ENCODE data around the gene MYOZ2. TPM values are rescaled to one million over a fixed set of nuclear protein-coding genes. Genes with fewer than 3 reads are reported as not detected.

MYOZ2 gene
- total and polyA plus RNA-seq, 2 donors (not counting 3 experiments of a cell fraction or from before 2014, with no cell fraction given): 0.11 to 0.13 TPM

- Histone ChIP-seq H3K9me3 (replicated peaks; ENCODE audit: control insufficient read depth, insufficient read depth, low read length) (no peaks in the 10 kb centered on the region), H4K20me1 (replicated peaks; ENCODE audit: control insufficient read depth, extremely low read depth, insufficient read depth, low read length) (peaks cover 2% of the 10 kb centered on the region), H3K4me1 (ENCODE audit: control insufficient read depth, extremely low read depth, insufficient read depth, low read length) (peaks cover 15% of the 10 kb centered on the region), H3K27ac (ENCODE audit: insufficient read depth, low read depth, low read length) (no peak overlapping the region), H3K9me1 (replicated peaks; ENCODE audit: control insufficient read depth, extremely low read depth, insufficient read depth, low read length) (no peaks in the 10 kb centered on the region), H2AFZ (ENCODE audit: low read depth, low read length) (no peak overlapping the region), H3K4me2 (ENCODE audit: insufficient read depth, low read length) (no peak overlapping the region), H3K9ac (replicated peaks; ENCODE audit: extremely low read depth, insufficient read depth, low read length) (no peak overlapping the region), H3K4me3 (replicated peaks in 1 of 3; ENCODE audit: insufficient read depth in 1 of 3, low read depth in 1 of 3, low read length in 3 of 3) (no peak overlapping the region), H3K79me2 (ENCODE audit: control insufficient read depth, insufficient read depth, low read length) (peaks cover 54% of the 10 kb centered on the region), H3K27me3 (ENCODE audit: control insufficient read depth in 2 of 2, insufficient read depth in 2 of 2, low read length in 2 of 2) (no peaks in the 10 kb centered on the region), H3K36me3 (ENCODE audit: control insufficient read depth in 2 of 2, extremely low read depth in 1 of 2, insufficient read depth in 2 of 2, low read length in 2 of 2) (peaks cover 8 to 16% of the 10 kb centered on the region in 2 experiments)
- CTCF ChIA-PET: interaction anchor here (0.9 to 1.7 kb wide), 2 partner anchors 134 to 179 kb away, joined by 3 to 5 read pairs; no protein-coding TSS in a partner anchor
- no peak for TF ChIP-seq POLR2A (IDR thresholded peaks at IDR 0.05; ENCODE audit: low read depth, low read length)
- TF ChIP-seq JUN (IDR thresholded peaks at IDR 0.05; ENCODE audit: borderline replicate concordance, insufficient read depth, insufficient read length, low read depth): no peak
- TF ChIP-seq MAX (IDR thresholded peaks at IDR 0.05; ENCODE audit: insufficient read depth, insufficient read length): no peak
- TF ChIP-seq, protein P1, sequence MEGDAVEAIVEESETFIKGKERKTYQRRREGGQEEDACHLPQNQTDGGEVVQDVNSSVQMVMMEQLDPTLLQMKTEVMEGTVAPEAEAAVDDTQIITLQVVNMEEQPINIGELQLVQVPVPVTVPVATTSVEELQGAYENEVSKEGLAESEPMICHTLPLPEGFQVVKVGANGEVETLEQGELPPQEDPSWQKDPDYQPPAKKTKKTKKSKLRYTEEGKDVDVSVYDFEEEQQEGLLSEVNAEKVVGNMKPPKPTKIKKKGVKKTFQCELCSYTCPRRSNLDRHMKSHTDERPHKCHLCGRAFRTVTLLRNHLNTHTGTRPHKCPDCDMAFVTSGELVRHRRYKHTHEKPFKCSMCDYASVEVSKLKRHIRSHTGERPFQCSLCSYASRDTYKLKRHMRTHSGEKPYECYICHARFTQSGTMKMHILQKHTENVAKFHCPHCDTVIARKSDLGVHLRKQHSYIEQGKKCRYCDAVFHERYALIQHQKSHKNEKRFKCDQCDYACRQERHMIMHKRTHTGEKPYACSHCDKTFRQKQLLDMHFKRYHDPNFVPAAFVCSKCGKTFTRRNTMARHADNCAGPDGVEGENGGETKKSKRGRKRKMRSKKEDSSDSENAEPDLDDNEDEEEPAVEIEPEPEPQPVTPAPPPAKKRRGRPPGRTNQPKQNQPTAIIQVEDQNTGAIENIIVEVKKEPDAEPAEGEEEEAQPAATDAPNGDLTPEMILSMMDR (IDR thresholded peaks at IDR 0.05; ENCODE audit: extremely low read depth in 1 of 2, insufficient read depth in 1 of 2, low read depth in 1 of 2, low read length in 2 of 2): no peak
- no peak for TF ChIP-seq POLR2AphosphoS5 (IDR thresholded peaks at IDR 0.05; ENCODE audit: insufficient read depth, low read depth, low read length)
- no peak for TF ChIP-seq GATA2 (IDR thresholded peaks at IDR 0.05; ENCODE audit: insufficient read depth, insufficient read length, low read depth, low read length)
- TF ChIP-seq MYC (IDR thresholded peaks at IDR 0.05; ENCODE audit: low read depth, low read length): no peak
- TF ChIP-seq FOS (IDR thresholded peaks at IDR 0.05; ENCODE audit: borderline replicate concordance, insufficient read depth, low read length): no peak
- no peak for TF ChIP-seq EZH2 (IDR thresholded peaks at IDR 0.05; ENCODE audit: borderline replicate concordance, low read depth, low read length, severe bottlenecking)
- dilution Hi-C loops (cut with MboI; ENCODE audit: extremely low pct_ligation_motif_present, low sequenced_read_pairs) (no loop called here), intact Hi-C loops (cut with micrococcal nuclease) (no loop called here)
- BruUV-seq (replicated peaks): no TSS peak
- DNase-seq (ENCODE audit: low read depth, low spot score) (no peak), FAIRE-seq (no peak)
- POLR2A ChIA-PET: no interaction called here
Observed at GRCh38 chr4:119221412-119221811, 85.8 kb downstream of the MYOZ2 start.

All from endothelial cell of umbilical vein (primary cell).